ENCODE measurements around the gene SAV1. TPM values are rescaled to one million over a fixed set of nuclear protein-coding genes. Genes with fewer than 3 reads are reported as not detected.
"Not testable (repeated sequence)": the region's sequence is repeated elsewhere in the genome, so short reads cannot be mapped to it uniquely, and the experiment has no call there.

Gene SAV1
- total RNA-seq = 1 to 10 TPM; 6.7 to 7.2 TPM

DNA sequence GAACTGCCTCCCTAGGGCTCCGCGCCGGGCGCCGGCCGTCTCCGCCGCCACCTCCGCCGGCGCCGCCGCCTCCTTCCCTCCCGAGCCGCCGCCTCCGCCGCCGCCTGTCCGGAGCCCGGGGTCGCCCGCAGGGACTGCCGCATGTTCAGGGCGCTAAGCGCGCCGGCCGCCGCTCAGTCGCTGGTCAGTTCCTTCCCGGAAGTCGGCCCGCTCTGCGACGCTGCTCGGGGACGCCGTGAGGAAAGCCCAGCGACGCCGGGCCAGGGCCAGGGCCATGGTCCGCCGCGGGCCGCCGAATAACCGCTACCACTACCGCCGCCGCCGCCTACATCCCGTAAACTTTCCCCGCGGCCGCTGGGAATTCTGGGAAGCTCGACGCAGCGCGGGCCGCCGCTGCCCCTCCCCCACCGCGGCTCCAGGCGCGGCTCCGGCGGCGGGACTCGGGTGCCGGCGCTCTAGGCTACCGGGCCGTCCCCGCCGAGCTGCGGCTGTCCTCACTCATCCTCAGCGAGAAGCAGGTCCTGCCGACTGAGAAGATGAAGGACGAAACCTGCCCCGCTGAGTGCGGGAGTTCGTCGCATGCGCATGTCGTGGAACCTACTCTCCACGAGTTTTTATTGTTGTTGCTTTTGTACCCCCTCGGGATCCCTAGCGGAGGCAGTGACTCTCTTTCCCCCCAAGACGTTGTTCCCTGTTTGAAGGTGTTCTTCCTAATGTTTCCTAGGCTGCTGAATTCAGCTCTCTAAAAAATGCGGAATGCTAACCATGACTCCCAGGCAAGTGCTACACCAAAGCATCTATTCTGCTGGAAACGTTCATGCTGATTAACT lies at the start of gene SAV1:
SAV1 (minus strand) TSS at position 311 of the 830 bp plus-strand sequence. CDS start 339 bp downstream, outside the sequence.
- peaks cover 11% of the 10 kb centered on the region for H3K4me1 Mint-ChIP-seq
- no peak within 1 kb of the TSS for H3K4me3 Mint-ChIP-seq
- H3K27ac Mint-ChIP-seq = peak within 1 kb of the TSS; percentile 57
- H3K36me3 Mint-ChIP-seq = peaks cover 4% of the 10 kb centered on the region
- H3K9me3 Mint-ChIP-seq = no peaks in the 10 kb centered on the region
- POLR2A ChIA-PET = interaction anchor here (0.7 kb wide), 1 partner anchor 142 kb away, joined by 3 read pairs; no protein-coding TSS in a partner anchor
- DNase-seq (peak; percentile 69), ATAC-seq (ENCODE audit: low read depth) (peak; percentile 74)
- peaks cover 4% of the 10 kb centered on the region for H3K27me3 Mint-ChIP-seq

- no peak overlapping the region for H3K27ac Mint-ChIP-seq
- DNase-seq (no peak), ATAC-seq (ENCODE audit: low read depth) (no peak)
- H3K9me3 Mint-ChIP-seq = no peaks in the 10 kb centered on the region
- H3K4me3 Mint-ChIP-seq = no peak overlapping the region
- H3K36me3 Mint-ChIP-seq = peaks cover 10% of the 10 kb centered on the region
- POLR2A ChIA-PET = no interaction called here
- no peaks in the 10 kb centered on the region for H3K4me1 Mint-ChIP-seq
- H3K27me3 Mint-ChIP-seq = peaks cover 7% of the 10 kb centered on the region
These were observed 49.7 kb upstream of the SAV1 start for GRCh38 chr14:50717811-50718210.

DNA sequence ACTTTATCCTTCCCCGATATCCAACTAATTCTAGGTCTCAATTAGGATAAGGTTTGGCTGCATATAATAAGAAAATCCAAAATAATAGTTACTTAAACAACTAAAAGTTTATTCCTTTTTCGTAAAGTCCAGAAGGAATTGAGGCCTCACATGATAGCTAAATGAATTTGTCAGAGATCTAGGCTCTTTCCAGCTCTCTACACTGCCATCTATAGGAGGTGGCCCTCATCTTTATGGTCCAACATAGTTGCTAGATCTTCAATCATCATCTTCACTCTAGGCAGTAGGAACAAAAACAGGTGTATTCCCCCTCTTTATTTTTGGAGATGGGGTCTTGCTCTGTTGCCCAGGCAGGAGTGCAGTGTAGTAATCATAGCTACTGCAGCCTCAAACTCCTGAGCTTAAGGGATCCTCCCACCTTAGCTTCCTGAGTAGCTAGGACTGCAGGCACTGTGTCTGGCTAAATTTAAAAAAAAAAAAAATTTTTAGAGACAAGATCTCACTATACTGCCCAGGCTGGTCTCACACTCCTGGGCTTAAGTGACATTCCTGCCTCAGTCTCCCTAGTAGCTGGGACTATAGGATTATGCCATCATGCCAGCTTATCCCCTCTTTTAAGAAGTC lies 46.5 kb upstream of the SAV1 start:
- ATAC-seq (ENCODE audit: low read depth) (peak; percentile 42), DNase-seq (no peak)
- POLR2A ChIA-PET = interaction anchor here (0.9 kb wide), 1 partner anchor 72 kb away, joined by 6 read pairs; no protein-coding TSS in a partner anchor
- no peaks in the 10 kb centered on the region for H3K9me3 Mint-ChIP-seq
- H3K27me3 Mint-ChIP-seq = peaks cover 7% of the 10 kb centered on the region
- H3K36me3 Mint-ChIP-seq = no peaks in the 10 kb centered on the region
- H3K27ac Mint-ChIP-seq = no peak overlapping the region
- H3K4me1 Mint-ChIP-seq = no peaks in the 10 kb centered on the region
- no peak overlapping the region for H3K4me3 Mint-ChIP-seq

DNA sequence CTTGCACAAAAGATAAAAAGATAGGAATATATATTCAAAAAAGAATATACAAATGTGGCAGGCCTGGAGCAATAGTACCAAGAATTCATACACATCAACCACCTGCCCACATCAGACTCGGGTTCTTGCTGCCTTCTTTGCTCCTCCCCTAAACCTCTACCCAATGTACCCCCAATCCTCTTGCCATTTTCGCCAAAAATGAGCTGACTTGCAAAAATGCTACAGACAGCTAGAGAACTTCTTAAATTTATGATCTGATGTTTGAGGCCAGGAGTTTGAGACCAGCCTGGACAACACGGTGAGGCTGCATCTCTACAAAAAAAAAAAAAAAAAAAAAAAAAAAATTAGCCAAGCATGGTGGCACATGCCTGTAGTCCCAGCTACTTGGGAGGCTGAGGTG lies 42.9 kb upstream of the SAV1 start:
- no peak for DNase-seq
- POLR2A ChIA-PET = no interaction called here
- no peak overlapping the region for H3K4me3 Mint-ChIP-seq
- no peak overlapping the region for H3K27ac Mint-ChIP-seq
- H3K9me3 Mint-ChIP-seq = no peaks in the 10 kb centered on the region
- no peak for ATAC-seq (ENCODE audit: low read depth)
- peaks cover 10% of the 10 kb centered on the region for H3K27me3 Mint-ChIP-seq
- H3K36me3 Mint-ChIP-seq = no peaks in the 10 kb centered on the region
- no peaks in the 10 kb centered on the region for H3K4me1 Mint-ChIP-seq

DNA sequence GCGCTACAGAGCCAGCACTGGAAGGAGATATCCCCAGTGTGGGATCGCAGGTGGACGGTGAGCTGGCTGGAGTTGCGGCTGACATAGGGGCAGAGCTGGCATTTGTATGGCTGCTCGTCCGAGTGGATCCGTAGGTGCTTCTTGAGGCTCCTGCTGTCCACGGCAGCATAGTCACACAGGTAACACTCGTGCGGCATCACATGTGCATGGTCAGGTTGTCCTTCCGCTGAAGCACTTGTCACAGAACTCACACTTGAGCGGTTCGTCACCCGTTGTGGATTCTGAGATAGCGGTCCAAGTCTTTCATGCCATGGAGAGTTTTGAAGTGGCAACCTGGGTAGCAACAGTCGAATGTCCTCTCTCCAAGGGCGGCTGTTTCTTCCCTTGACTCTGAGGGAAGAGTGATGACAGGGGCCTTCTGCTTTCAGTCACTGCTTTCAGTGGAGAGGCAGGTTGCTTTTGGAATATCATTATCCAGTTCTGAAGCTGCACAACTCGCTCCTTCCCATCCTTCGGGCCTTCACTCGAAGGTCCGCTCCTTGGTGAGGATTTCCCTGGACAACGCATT lies 37.0 kb upstream of the SAV1 start:
- no peaks in the 10 kb centered on the region for H3K4me1 Mint-ChIP-seq
- POLR2A ChIA-PET = no interaction called here
- H3K4me3 Mint-ChIP-seq = no peak overlapping the region
- H3K36me3 Mint-ChIP-seq = no peaks in the 10 kb centered on the region
- no peak overlapping the region for H3K27ac Mint-ChIP-seq
- no peak for ATAC-seq (ENCODE audit: low read depth)
- no peak for DNase-seq
- H3K9me3 Mint-ChIP-seq = peaks cover 8% of the 10 kb centered on the region
- peaks cover 12% of the 10 kb centered on the region for H3K27me3 Mint-ChIP-seq

DNA sequence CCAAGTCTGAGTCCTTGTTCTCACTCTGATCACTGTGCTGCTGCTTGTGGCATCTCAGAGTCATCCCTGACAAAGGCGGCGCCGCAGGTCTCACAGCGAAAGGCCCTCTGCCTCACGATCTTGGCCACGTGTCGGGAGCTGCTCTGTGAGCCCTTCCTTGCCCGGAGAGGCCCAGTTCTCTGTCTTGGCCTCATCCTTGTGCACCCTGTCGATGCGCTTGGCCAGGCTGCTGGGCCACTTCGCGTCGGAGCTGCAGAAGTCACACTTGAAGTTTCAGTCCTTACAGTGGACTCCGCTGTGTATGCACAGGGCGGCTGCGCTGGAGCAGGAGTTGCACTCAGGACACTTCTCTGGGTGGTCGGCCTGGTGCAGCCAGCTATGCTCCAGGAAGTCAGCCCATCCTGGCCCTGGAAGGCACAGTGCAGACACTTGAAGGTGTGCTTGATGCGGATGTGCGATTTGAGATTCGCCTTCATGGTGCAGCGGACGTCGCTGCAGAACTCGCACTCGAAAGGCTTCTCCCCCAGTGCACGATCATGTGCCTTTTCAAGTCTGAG lies 36.4 kb upstream of the SAV1 start:
- DNase-seq (no peak), ATAC-seq (ENCODE audit: low read depth) (no peak)
- Mint-ChIP-seq H3K4me1 (no peaks in the 10 kb centered on the region), H3K27ac (no peak overlapping the region), H3K4me3 (no peak overlapping the region), H3K9me3 (peaks cover 13% of the 10 kb centered on the region), H3K36me3 (no peaks in the 10 kb centered on the region), H3K27me3 (peaks cover 18% of the 10 kb centered on the region)
- POLR2A ChIA-PET = no interaction called here

DNA sequence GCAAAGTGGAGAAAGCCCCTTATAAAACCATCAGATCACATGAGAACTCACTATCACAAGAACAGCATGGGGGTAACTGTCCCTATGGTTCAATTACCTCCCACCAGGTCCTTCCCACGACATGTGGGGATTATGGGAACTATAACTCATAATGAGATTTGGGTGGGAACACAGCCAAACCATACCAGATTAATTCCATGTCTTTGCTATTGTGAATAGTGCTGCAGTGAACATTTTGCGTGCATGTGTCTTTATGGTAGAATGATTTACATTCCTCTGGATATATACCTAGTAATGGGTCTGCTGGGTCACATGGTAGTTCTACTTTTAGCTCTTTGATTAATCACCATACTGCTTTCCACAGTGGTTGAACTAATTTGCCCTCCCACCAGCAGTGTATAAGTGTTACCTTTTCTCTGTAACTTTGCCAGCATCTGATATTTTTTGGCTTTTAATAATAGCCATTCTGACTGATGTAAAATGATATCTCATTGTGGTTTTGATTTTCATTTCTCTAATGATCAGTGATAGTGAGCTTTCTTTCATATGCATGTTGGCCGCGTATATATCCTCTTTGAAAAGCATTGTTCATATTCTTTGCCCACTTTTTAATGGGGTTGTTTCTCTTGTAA lies 29.7 kb upstream of the SAV1 start:
- no peak for ATAC-seq (ENCODE audit: low read depth)

DNA sequence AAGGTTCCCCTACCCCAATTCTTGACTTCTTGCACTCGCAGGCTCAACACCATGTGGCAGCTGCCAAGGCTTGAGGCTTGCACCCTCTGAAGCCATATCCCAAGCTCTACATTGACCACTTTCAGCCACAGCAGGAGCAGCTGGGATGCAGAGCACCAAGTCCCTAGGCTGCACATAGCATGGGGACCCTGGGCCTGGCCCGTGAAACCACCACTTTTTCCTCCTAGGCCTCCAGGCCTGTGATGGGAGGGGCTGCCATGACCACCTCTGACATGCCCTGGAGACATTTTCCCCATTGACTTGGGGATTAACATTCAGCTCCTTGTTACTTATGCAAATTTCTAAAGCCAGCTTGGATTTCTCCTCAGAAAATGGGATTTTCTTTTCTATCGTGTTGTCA lies 26.2 kb upstream of the SAV1 start:
- H3K4me1 Mint-ChIP-seq; H3K27ac Mint-ChIP-seq; POLR2A ChIA-PET; ATAC-seq (ENCODE audit: low read depth); H3K36me3 Mint-ChIP-seq; DNase-seq; H3K4me3 Mint-ChIP-seq: not testable (repeated sequence)
- peaks cover 21% of the 10 kb centered on the region for H3K9me3 Mint-ChIP-seq
- peaks cover 19% of the 10 kb centered on the region for H3K27me3 Mint-ChIP-seq

More for the DNA sequence above, 29.7 kb upstream of the SAV1 start:
- Mint-ChIP-seq H3K27ac (no peak overlapping the region), H3K27me3 (peaks cover 23% of the 10 kb centered on the region), H3K4me3 (no peak overlapping the region), H3K36me3 (no peaks in the 10 kb centered on the region), H3K4me1 (no peaks in the 10 kb centered on the region), H3K9me3 (peaks cover 21% of the 10 kb centered on the region)
- POLR2A ChIA-PET = no interaction called here
- DNase-seq = no peak

DNA sequence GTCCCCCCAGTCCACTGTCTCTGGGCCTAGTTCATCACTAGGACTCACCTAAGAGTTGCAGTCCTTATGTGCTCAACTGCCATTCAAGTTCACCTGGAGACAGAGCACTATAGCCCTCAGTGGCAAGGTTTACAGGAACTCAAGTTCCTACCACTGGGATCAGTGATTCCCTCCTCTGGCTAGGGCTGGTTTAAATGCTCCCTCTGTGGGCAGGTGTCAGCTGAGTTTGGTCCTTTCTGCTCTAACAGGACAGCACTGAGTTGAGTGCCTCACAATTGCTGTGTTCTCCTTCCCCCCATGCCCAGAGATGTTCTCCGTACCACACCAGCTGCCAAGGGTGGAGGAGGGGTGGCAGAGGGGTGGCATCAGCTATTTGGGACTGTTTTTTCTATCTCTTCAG lies 20.8 kb upstream of the SAV1 start:
- peaks cover 7% of the 10 kb centered on the region for H3K36me3 Mint-ChIP-seq
- POLR2A ChIA-PET = no interaction called here
- peaks cover 31% of the 10 kb centered on the region for H3K27me3 Mint-ChIP-seq
- no peak overlapping the region for H3K27ac Mint-ChIP-seq
- DNase-seq = no peak
- no peak overlapping the region for H3K4me3 Mint-ChIP-seq
- H3K9me3 Mint-ChIP-seq = peaks cover 15% of the 10 kb centered on the region
- ATAC-seq (ENCODE audit: low read depth) = no peak
- no peaks in the 10 kb centered on the region for H3K4me1 Mint-ChIP-seq

DNA sequence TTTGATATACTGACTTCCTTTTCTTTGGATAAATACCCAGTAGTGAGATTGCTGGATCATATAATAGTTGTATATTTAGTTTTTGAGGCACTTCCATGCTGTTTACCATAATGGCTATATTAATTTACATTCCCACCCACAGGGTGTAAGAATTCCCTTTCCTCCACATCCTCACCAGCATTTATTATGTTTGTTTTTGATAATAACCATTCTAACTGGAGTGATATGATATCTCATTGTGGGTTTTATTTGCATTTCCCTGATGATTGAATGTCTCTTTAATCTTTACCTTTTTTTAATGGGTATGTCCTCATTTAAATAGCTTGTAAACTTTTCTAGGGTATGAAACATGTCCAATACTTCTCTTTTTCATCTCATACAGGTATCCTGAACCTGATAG lies 11.6 kb upstream of the SAV1 start:
- DNase-seq (no peak), ATAC-seq (ENCODE audit: low read depth) (no peak)
- H3K9me3 Mint-ChIP-seq = no peaks in the 10 kb centered on the region
- H3K4me3 Mint-ChIP-seq = no peak overlapping the region
- H3K27me3 Mint-ChIP-seq = peaks cover 3% of the 10 kb centered on the region
- no peak overlapping the region for H3K27ac Mint-ChIP-seq
- peaks cover 5% of the 10 kb centered on the region for H3K4me1 Mint-ChIP-seq
- POLR2A ChIA-PET = no interaction called here
- no peaks in the 10 kb centered on the region for H3K36me3 Mint-ChIP-seq

DNA sequence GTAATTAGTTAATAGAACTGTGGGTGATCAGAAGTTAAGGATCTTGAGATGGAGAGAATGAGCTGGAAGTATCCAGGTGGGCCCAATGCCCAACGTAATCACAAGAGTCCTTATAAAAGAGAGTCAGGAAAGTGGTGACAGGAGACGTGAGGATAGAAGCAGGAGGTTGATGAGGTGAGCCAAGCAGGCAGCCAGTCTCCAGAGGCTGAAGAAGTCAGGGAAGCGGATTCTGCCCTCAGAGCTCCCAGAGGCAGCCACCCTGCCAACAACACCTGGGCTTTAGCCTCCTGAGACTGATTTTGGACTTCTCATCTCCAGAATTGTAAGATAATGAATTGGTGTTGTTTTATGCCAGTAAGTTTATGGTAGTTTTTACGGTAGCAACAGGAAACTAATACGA lies 10.1 kb upstream of the SAV1 start:
- ATAC-seq (ENCODE audit: low read depth) = no peak
- peaks cover 5% of the 10 kb centered on the region for H3K4me1 Mint-ChIP-seq
- H3K9me3 Mint-ChIP-seq = no peaks in the 10 kb centered on the region
- H3K27ac Mint-ChIP-seq = no peak overlapping the region
- H3K36me3 Mint-ChIP-seq = no peaks in the 10 kb centered on the region
- H3K4me3 Mint-ChIP-seq = no peak overlapping the region
- POLR2A ChIA-PET = no interaction called here
- DNase-seq = no peak
- no peaks in the 10 kb centered on the region for H3K27me3 Mint-ChIP-seq

DNA sequence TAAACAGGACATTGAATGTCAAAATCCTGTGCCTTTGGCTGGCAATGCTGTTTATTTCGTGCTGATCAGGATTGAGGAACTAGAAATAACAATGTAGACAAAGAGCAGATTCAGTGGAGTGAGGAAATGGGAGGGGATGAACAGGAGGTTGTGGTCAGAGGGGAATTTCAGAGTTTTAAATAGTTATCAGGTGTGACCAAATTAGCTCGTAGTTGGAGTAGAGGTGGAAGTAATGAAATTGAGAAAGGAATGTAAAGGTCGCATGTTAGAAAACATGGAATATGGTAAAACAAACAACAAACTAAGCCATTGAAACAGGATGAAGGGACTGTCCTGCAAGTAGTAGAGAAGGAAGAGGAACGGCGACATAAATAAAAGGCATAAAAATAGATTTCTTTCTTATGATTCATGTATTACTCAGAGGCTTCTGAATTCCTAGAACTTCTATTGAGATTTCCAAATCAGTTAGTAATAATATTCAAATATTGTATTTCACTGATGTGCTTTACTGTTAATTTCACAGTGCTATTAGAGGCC lies 9.5 kb upstream of the SAV1 start:
- POLR2A ChIA-PET = no interaction called here
- Mint-ChIP-seq H3K9me3 (no peaks in the 10 kb centered on the region), H3K27me3 (no peaks in the 10 kb centered on the region), H3K36me3 (no peaks in the 10 kb centered on the region), H3K4me3 (no peak overlapping the region), H3K27ac (no peak overlapping the region), H3K4me1 (peaks cover 5% of the 10 kb centered on the region)
- DNase-seq (no peak), ATAC-seq (ENCODE audit: low read depth) (no peak)

GRCh38 chr14:50676814-50677516 lies 8.9 kb upstream of the SAV1 start:
- POLR2A ChIA-PET = no interaction called here

More at GRCh38 chr14:50676814-50677516, 8.9 kb upstream of the SAV1 start:
- Mint-ChIP-seq H3K4me1 (peaks cover 5% of the 10 kb centered on the region), H3K27ac (no peak overlapping the region), H3K36me3 (no peaks in the 10 kb centered on the region), H3K27me3 (no peaks in the 10 kb centered on the region), H3K9me3 (no peaks in the 10 kb centered on the region), H3K4me3 (no peak overlapping the region)
- DNase-seq (no peak), ATAC-seq (ENCODE audit: low read depth) (no peak)

All from activated naive CD8-positive, alpha-beta T cell treated with anti-CD3 and anti-CD28 coated beads, Interleukin-2, amount 10 ng/mL, durations not matched to agents 7 days and 5 days (primary cell).